Ureter (tissue), 1 donor: Measurements from ENCODE around the gene AMER1. TPM values are rescaled to one million over a fixed set of nuclear protein-coding genes. Genes with fewer than 3 reads are reported as not detected.

Experiments used
- DNase-seq: peaks from one replicate; pipeline ENCODE4 v3.0.0-alpha.2; 2020; ENCODE audit warnings: low spot score
- total RNA-seq: library from RNA; stranded (reverse); gene quantifications from one replicate; pipeline ENCODE4 v1.2.4, GENCODE V29; 2023
- donor health status: DM: yes; HTN: yes; CAD: no.

AMER1 gene
- total RNA-seq, 1 donor from 2014 or later = 7.6 TPM

GRCh38 chrX:64184396-64184795 lies 21.1 kb downstream of the AMER1 start:
- peak; percentile 15 for DNase-seq

GRCh38 chrX:64182208-64182607 lies 23.3 kb downstream of the AMER1 start:
- DNase-seq = no peak

- DNase-seq = no peak
Measured at GRCh38 chrX:64176876-64177275, 28.6 kb downstream of the AMER1 start.

GRCh38 chrX:64169988-64170387 lies 35.5 kb downstream of the AMER1 start:
- no peak for DNase-seq

GRCh38 chrX:64152857-64153256 lies 52.7 kb downstream of the AMER1 start:
- DNase-seq = no peak

- DNase-seq = no peak
Measured at GRCh38 chrX:64151911-64152310, 53.6 kb downstream of the AMER1 start.

GRCh38 chrX:64150775-64151174 lies 54.7 kb downstream of the AMER1 start:
- DNase-seq = no peak

Other genes starting within 250 kb of the AMER1 start
- 2.1 TPM for gene ASB12, start 24.9 kb upstream of the AMER1 start, total RNA-seq
- 13.0 TPM for gene MTMR8, start 189.7 kb upstream of the AMER1 start, total RNA-seq